Activated gamma-delta T cell treated with anti-CD3 and anti-CD28 coated beads, Interleukin-2, amount 50 U/mL, for 16 hours (primary cell): Measurements from ENCODE around the gene BLOC1S2.
"Not testable (repeated sequence)": the region's sequence is repeated elsewhere in the genome, so short reads cannot be mapped to it uniquely, and the experiment has no call there.

Source experiments
- DNase-seq: peaks from one replicate; pipeline ENCODE4 v3.0.0-alpha.2; 2020; ENCODE audit warnings: low read depth

Gene BLOC1S2

DNA sequence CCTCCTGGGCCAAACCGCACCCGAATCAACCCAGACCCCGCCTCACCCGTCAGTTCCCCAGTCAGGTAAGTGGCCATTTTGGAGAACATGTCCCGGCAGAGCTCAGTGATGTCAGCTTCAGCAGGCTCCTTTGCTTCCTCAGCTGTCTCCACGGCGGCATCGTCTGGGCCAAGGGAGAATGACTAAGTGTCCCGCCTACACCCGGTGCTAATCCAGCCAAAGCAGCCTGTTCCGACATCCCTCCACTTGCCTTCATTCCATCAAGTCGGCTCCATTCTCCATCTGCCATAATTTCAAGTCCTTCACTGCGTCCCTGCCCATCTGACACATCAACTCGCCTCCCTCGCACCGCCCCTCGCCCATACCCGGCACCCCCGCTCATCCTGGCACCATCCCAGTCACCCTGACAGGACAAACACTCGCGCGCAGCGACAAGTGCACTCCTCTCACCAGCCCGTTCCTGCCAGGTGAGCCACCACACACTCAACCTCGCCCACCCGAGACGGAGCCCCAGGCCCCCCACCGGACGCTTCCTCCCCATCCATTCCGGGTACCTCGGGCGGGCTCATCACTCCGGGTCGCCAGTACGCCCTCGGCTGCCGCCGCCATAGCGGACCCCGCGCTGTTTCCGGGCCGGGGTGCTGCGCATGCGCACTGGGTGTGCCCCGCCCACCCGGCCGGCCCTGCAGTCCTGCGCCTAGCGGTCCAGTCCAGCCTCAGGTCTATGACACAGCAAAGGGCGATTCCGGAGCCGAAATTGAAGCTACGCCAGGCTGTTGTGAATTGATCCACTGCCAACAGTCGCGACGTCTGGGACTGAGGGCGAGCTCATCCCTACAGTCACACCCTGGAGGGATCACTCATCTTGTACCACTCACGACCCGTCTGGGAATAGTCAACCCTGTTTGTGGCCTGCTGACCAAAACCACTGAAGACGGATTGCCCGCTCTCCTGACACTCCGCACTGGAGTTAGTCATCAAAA is at the start of gene BLOC1S2:
TSS of gene BLOC1S2 (minus strand) at position 630 of the 983 bp plus-strand sequence. CDS start at position 609, 21 bp downstream.
- peak; percentile 81 for DNase-seq

DNA sequence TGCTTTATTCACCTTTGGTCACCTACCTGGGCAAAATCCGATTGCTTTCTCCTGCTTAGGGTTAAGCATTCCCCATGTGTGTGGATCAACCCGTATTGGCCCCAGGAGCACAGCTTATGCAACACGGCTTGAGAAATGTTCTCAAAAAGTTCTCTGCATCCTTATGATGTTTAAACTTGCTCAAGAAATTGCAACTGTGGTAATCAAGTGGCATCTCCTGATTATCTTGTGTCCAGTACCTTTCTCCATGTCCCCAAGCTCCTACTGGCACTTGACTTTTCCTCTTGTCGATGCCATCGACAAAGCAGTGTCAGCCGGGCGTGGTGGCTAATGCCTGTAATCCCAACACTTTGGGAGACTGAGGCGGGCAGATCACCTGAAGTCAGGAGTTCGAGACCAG is 48.3 kb upstream of the BLOC1S2 start:
- no peak for DNase-seq

GRCh38 chr10:100333661-100334440 is 47.4 kb upstream of the BLOC1S2 start:
- DNase-seq, result no peak

DNA sequence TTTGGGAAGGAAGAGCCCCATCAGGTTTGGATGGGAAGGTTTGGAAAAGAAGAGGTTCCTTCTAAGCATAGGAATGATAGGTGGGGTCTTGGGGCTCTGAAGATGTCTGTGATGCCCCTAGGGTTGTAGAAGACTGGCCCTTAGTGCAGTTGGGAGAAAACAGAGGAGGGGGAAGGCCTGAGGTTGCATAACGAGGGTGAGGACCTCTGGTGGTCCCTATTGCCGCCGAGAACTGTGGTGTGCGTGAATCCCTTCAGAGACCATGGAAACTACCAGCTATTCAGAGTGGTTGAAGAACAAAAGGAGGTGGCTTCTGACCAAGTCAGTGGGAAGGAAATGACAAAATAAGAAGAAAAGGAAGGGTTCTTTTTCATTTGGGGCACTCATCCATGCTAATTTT is 46.6 kb upstream of the BLOC1S2 start:
- no peak for DNase-seq

DNA sequence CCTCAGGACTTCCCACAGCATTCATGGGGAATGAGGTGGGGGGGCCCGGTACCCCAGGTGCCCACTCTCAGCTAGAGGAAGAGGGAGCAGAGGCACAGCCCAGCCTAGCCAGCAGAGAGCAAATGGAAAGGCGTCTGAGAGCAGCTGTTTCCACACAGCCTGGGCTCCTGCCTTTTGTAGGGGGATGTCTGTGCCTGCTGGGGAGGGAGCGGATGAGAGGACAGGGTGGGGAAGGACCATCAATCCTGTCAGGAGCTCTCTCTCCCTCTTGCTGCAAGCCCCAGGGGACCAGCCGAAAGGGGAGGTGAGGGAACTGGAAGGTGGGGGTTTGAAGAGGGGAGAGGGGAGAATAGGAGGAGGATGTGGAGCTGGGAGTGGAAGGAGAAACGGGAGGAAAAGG is 43.6 kb upstream of the BLOC1S2 start, which contains the start of gene PKD2L1:
TSS of gene PKD2L1 (minus strand) at position 150 of the 400 bp plus-strand sequence. CDS start at position 25, 125 bp downstream.
- DNase-seq, result no peak

DNA sequence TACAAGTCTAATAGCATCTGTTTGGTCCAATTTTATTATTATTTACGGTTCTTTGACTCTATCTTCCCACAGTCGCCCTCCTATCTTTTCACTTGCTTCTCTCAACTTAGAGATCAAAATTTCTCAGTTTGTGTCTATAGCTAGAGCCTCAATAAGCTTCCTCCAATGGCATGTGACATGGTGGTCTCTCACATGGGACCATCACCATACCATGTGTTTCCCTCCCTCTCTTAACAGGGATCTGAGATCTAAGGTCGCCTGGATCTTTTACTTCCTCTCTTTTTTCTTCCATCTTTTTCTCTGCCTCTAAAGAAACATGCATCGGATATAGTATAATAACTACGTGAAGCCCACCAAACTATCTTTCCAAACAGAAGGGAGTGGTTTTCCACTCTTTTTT is 41.7 kb upstream of the BLOC1S2 start:
- DNase-seq, result no peak

DNA sequence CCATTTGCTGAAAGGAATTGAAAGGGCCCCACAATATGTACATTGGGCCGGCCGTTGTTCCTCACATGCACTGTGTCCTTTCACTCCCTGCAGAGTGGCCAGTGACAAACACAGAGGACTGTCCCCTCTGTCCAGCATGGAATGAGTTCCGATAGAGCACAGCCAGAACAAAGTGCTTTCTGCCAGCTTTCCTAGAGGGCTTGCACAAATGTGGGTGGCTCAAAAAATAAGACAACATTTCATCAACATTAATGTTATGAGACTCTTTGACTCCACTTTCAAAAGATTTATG is 41.2 kb upstream of the BLOC1S2 start:
- no peak for DNase-seq

DNA sequence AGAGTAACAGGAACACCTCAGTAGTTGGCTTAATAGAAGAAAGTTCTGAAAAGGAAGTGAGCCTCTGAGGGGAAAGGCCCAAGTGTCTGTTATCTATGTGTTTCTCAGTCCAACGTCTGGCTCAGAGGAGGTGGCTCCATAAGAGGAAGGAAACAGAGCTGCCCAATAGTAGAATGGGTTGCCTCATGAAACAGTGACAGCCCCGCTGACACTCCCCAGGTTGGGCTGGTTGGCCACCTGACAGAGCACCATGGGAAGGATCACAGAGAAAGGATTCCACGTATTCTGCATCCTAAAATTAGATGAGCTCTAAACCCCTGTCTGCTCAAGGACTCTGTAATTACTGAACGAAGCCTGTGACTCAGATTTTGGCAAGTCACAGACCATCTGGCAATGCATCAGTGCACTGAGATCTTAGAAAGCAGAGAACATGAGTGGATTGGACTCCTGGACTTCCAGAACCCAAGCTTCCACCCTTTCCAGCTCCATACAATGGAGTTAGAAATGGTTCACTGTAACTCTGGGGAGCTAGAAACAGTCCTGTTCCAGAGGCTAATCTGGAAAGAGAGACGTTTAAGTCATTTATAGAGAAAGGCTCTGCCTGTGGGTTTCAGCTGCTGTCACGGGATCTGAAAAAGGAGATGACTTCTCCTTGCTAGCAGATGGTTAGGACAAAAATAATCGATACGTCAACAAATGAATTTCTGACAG is 40.7 kb upstream of the BLOC1S2 start:
- no peak for DNase-seq

- DNase-seq, result no peak
Observed at GRCh38 chr10:100325158-100325557, 38.7 kb upstream of the BLOC1S2 start.

GRCh38 chr10:100319707-100320402 is 33.4 kb upstream of the BLOC1S2 start:
- no peak for DNase-seq

- no peak for DNase-seq
Observed at GRCh38 chr10:100318207-100318606, 31.7 kb upstream of the BLOC1S2 start.

GRCh38 chr10:100315615-100316014 is 29.1 kb upstream of the BLOC1S2 start:
- DNase-seq, result no peak

DNA sequence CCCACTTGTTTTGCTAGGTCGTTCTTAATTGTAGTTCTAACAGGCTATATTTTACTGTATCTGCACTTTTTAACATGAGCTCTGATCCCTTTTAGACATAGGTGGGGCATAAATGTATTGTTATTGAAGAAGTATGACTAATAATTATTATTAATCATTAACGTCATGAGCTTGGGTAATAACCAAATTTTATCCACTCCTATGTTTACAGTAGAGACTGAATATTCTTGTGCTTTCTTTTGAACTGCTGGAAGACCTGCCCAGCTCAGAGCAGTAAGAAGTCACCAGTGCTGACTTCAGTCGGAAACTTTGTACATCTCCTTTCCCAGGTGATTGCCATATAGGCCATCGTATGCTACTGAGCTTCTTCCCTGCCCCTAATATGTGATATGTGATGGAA is 24.8 kb upstream of the BLOC1S2 start:
- no peak for DNase-seq

DNA sequence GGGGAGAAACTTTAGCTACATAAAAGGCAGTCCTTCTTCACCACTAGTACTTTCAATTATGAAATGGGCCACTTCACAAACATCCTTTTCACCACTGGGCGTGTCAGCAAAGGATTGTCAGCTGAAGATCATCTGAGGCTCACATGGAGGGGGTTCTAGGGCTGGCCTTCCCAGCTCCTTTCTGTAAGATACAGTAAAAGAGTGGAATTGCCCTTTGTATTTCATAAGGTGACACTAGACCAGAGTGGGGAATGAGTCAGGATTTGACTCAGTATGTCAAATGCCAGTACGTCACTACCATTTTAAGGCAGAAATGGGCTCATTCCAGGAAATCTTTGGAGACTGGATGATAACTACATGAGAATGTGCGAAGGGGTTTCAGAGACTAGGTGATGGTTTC is 21.2 kb upstream of the BLOC1S2 start:
- no peak for DNase-seq

DNA sequence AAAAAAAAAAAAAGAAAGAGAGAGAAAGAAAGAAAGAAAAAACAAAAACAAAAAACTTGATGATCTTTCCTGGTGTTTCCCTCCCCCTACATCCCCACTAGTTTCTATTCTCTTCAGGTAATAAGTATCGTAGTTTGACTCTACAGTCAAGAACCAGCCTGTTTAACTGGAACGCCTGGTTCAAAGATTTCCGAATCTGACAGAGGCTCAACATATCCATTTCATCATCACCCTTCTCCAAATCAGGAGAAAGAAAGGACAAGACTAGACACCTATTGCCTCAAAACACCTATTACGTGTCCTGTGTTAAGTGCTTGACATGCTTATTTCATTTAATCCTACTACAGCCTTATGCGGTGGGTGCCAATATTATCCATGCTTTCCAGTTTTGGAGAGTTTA is 20.4 kb upstream of the BLOC1S2 start:
- no peak for DNase-seq

GRCh38 chr10:100304414-100304813 is 17.9 kb upstream of the BLOC1S2 start:
- no peak for DNase-seq

DNA sequence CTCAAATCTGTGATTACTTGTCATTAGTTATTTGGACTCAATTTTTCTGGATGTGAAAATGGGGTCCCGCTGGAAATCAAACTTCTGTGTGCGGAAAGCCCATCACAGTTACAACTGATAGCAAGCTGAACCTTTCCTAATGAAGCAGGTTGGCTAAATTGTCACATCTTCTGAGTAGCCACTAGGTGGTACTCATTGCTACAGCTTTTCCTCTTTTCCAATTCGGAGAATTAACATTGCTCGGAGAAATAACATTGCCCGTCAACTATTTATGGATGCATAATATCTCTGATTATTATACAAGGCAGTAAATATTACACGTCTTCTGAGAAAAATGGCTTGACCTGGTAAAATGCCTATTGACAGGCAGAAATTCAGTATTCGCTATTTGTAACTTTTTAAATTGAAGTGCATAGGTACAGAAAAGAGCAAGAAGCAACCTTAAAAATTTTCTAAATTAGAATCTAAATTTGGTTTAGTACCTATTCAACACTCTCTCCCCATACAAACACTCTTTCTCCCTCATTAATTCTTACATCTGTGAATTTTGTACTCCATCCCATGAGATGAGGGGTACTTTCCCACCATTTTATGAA is 17.3 kb upstream of the BLOC1S2 start:
- DNase-seq, result no peak

DNA sequence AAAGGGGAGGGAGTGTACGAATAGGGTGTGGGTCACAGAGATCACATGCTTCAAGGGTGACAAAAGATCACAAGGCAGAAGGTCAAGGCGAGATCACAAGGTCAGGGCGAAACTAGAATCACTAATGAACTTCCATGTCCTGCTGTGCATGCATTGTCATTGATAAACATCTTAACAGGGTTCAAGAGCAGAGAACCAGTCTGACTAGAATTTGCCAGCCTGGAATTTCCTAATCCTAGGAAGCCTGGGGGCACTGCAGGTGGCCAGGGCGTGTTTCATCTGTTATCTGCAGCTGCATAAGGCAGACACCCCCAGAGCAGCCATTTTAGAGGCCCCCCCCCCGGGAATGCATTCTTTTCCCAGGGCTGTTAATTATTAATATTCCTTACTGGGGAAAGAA is 14.6 kb upstream of the BLOC1S2 start:
- DNase-seq, result not testable (repeated sequence)

DNA sequence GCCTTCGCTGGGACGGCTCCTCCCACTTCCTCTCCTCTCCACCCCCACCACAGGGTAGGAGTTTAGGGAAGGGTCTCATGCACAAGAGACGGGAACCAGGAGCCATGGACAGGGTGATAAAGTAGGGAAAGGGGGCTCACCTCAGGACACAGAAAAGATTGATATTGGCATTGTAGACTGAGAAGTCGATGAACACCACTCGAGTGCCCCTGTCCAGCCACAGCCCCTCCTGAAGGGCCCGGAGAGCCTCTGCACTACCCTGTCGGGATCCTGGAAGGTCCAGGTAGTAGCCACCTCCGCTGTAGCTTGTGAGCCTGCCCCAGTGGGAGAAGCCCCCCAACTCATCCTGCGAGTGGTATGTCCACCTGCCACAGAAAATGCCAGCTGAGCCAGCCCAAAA is 10.8 kb upstream of the BLOC1S2 start:
- DNase-seq, result no peak

GRCh38 chr10:100293066-100293465 is 6.6 kb upstream of the BLOC1S2 start:
- DNase-seq, result no peak

GRCh38 chr10:100292300-100292699 is 5.8 kb upstream of the BLOC1S2 start:
- not testable (repeated sequence) for DNase-seq
